OCI-LY3 (cell line): Measurements from ENCODE around the gene OR9A4.

Experiments used
- CTCF ChIP-seq: fragments of 200-600, 300-600 bp; sonication (generic); IDR thresholded peaks from 2 replicates; pipeline ENCODE4 v1.5.1; 2014; ENCODE audit warnings: antibody characterized with exemption, low read length, low read depth
- EZH2phosphoT487 ChIP-seq: fragments of 200-600 bp; shearing (Covaris generic); IDR thresholded peaks from 2 replicates; pipeline ENCODE4 v1.6.1; 2018; ENCODE audit warnings: antibody characterized with exemption, mixed run types, low read depth

- TF ChIP-seq EZH2phosphoT487 (no peak), CTCF (no peak)
These were observed 9.9 kb upstream of the OR9A4 start for GRCh38 chr7:141906285-141906684.
